H1 (cell line): ENCODE results near the gene MDH1. TPM values are rescaled to one million over a fixed set of nuclear protein-coding genes. Genes with fewer than 3 reads are reported as not detected.

ENCODE experiments used
- CTCF ChIA-PET: fragments of 300-600 bp; sonication (Branson Sonifier 250); formaldehyde crosslinking; loops from one replicate; lab custom pipeline; 2021; ENCODE audit not compliant: partially characterized antibody; lab: Charles Lee
- POLR2A ChIA-PET: fragments of 300-600 bp; sonication (Branson Sonifier 250); formaldehyde crosslinking; loops from one replicate; lab custom pipeline; 2021; ENCODE audit warnings: inconsistent platforms; ENCODE audit not compliant: partially characterized antibody; lab: Charles Lee
- DNase-seq, 2 experiments: peaks; one replicate each; pipeline versions ENCODE4 v3.0.0 to v3.0.0-alpha.2; 2010 to 2022; ENCODE audit warnings: low spot score in 2 of 2, low read depth in 1 of 2, mixed read lengths in 1 of 2
- FAIRE-seq: peaks from 2 replicates; lab custom pipeline; 2011; peaks lifted over from hg19 to GRCh38; lab: Jason Lieb, UNC
- H2AFZ ChIP-seq: 2 replicates; pipeline ENCODE4 v1.8.1; 2012; ENCODE audit warnings: low read length, inconsistent platforms
- H2AK5ac ChIP-seq: 2 replicates; pipeline ENCODE4 v1.6.1; 2013; ENCODE audit warnings: low read depth, low read length
- H2BK120ac ChIP-seq: replicated peaks from 2 replicates; pipeline ENCODE3; 2013; ENCODE audit warnings: low read depth, low read length, inconsistent platforms
- H2BK12ac ChIP-seq: 2 replicates; pipeline ENCODE4 v1.6.1; 2013; ENCODE audit warnings: low read depth, low read length
- H2BK15ac ChIP-seq: 2 replicates; pipeline ENCODE4 v1.6.1; 2013; ENCODE audit warnings: low read length
- H2BK20ac ChIP-seq: 2 replicates; pipeline ENCODE4 v1.6.1; 2013; ENCODE audit warnings: low read length
- H2BK5ac ChIP-seq: 2 replicates; pipeline ENCODE4 v1.6.1; 2013; ENCODE audit warnings: low read depth, low read length
- H3K14ac ChIP-seq: 2 replicates; pipeline ENCODE4 v1.6.1; 2013; ENCODE audit warnings: inconsistent platforms; ENCODE audit not compliant: insufficient read length
- H3K18ac ChIP-seq: 2 replicates; pipeline ENCODE4 v1.6.1; 2013; ENCODE audit warnings: low read length; ENCODE audit errors: extremely low read depth
- H3K23ac ChIP-seq: 2 replicates; pipeline ENCODE4 v1.6.1; 2013; ENCODE audit warnings: inconsistent platforms; ENCODE audit not compliant: insufficient read length
- H3K23me2 ChIP-seq: 2 replicates; pipeline ENCODE4 v1.6.1; 2013; ENCODE audit warnings: low read depth, low read length
- H3K27ac ChIP-seq: 2 replicates; pipeline ENCODE4 v1.6.1; 2011; ENCODE audit warnings: low read depth, low read length, inconsistent platforms
- H3K27me3 ChIP-seq, 4 experiments: replicated peaks in 1 of 4; 1 replicate in 1 of 4; 2 replicates in 3 of 4; pipeline versions ENCODE4 v1.6.1 to v1.8.1; 2011 to 2013; ENCODE audit warnings: low read length in 3 of 4, mild to moderate bottlenecking in 3 of 4, inconsistent platforms in 2 of 4, mixed read lengths in 2 of 4, moderate library complexity in 1 of 4; ENCODE audit not compliant: control insufficient read depth in 3 of 4, insufficient read depth in 3 of 4; ENCODE audit errors: extremely low read depth in 1 of 4
- H3K36me3 ChIP-seq, 4 experiments: 2 replicates each; pipeline versions ENCODE4 v1.6.1 to v1.8.1; 2011 to 2013; ENCODE audit warnings: mild to moderate bottlenecking in 4 of 4, low read length in 3 of 4, moderate library complexity in 2 of 4, control low read depth in 1 of 4, inconsistent platforms in 1 of 4; ENCODE audit not compliant: insufficient read depth in 4 of 4, control insufficient read depth in 2 of 4
- H3K4ac ChIP-seq: replicated peaks from 2 replicates; pipeline ENCODE3; 2013; ENCODE audit warnings: low read length, low read depth, mixed read lengths, inconsistent platforms; ENCODE audit not compliant: insufficient read length
- H3K4me1 ChIP-seq, 4 experiments: replicated peaks in 1 of 4; 1 replicate in 1 of 4; 2 replicates in 3 of 4; pipeline versions ENCODE4 v1.6.1 to v1.8.1; 2011 to 2013; ENCODE audit warnings: low read length in 3 of 4, inconsistent platforms in 2 of 4, mixed read lengths in 1 of 4; ENCODE audit not compliant: insufficient read depth in 4 of 4, control insufficient read depth in 3 of 4
- H3K4me2 ChIP-seq, 2 experiments: 2 replicates each; pipeline versions ENCODE4 v1.6.1 to v1.8.1; 2011 to 2013; ENCODE audit warnings: low read depth in 2 of 2, low read length in 2 of 2, control low read depth in 1 of 2, inconsistent platforms in 1 of 2, mild to moderate bottlenecking in 1 of 2; ENCODE audit not compliant: insufficient read depth in 1 of 2
- H3K4me3 ChIP-seq, 4 experiments: fragments of 200-600, 300-600 bp in 1 of 4; sonication (generic), shearing (Covaris generic), sonication (Bioruptor Twin) in 1 of 4; 2 replicates each; pipeline versions ENCODE4 v1.5.1 to v1.8.1; 2011 to 2016; ENCODE audit warnings: low read length in 4 of 4, low read depth in 3 of 4, control low read depth in 2 of 4, inconsistent platforms in 2 of 4, mild to moderate bottlenecking in 2 of 4, mixed read lengths in 1 of 4, moderate library complexity in 1 of 4; ENCODE audit not compliant: insufficient read depth in 2 of 4; ENCODE audit errors: extremely low read depth in 1 of 4
- H3K56ac ChIP-seq: replicated peaks from 2 replicates; pipeline ENCODE3; 2013; ENCODE audit warnings: low read depth, mild to moderate bottlenecking, mixed read lengths, low read length, inconsistent platforms; ENCODE audit not compliant: insufficient read length
- H3K79me1 ChIP-seq: 2 replicates; pipeline ENCODE4 v1.6.1; 2013; ENCODE audit warnings: low read depth, low read length, control low read depth
- H3K79me2 ChIP-seq, 2 experiments: 2 replicates each; pipeline versions ENCODE4 v1.6.1 to v1.8.1; 2012 to 2013; ENCODE audit warnings: low read length in 2 of 2, mild to moderate bottlenecking in 2 of 2, inconsistent platforms in 1 of 2; ENCODE audit not compliant: insufficient read depth in 2 of 2, control insufficient read depth in 1 of 2
- H3K9ac ChIP-seq, 4 experiments: replicated peaks in 1 of 4; 1 replicate in 1 of 4; 2 replicates in 3 of 4; pipeline versions ENCODE4 v1.6.1 to v1.8.1; 2011 to 2013; ENCODE audit warnings: low read depth in 3 of 4, low read length in 3 of 4, control low read depth in 2 of 4, mild to moderate bottlenecking in 2 of 4, moderate library complexity in 2 of 4, inconsistent platforms in 1 of 4; ENCODE audit errors: extremely low read depth in 1 of 4
- H3K9me3 ChIP-seq, 2 experiments: 2 replicates each; pipeline versions ENCODE4 v1.6.1 to v1.8.1; 2012 to 2013; ENCODE audit warnings: mild to moderate bottlenecking in 2 of 2, moderate library complexity in 2 of 2, control low read depth in 1 of 2, inconsistent platforms in 1 of 2, low read depth in 1 of 2, low read length in 1 of 2, mixed read lengths in 1 of 2; ENCODE audit not compliant: insufficient read depth in 2 of 2
- H4K20me1 ChIP-seq, 2 experiments: replicated peaks in 1 of 2; 2 replicates each; pipeline versions ENCODE3 to v1.8.1; 2011 to 2013; ENCODE audit warnings: inconsistent platforms in 2 of 2, low read length in 2 of 2, mild to moderate bottlenecking in 1 of 2; ENCODE audit not compliant: insufficient read depth in 2 of 2, control insufficient read depth in 1 of 2
- H4K5ac ChIP-seq: 2 replicates; pipeline ENCODE4 v1.6.1; 2013; ENCODE audit warnings: low read length, low read depth, mixed read lengths, inconsistent platforms; ENCODE audit not compliant: insufficient read length
- H4K8ac ChIP-seq: 2 replicates; pipeline ENCODE4 v1.8.0; 2013; ENCODE audit warnings: mild to moderate bottlenecking, moderate library complexity, low read length, inconsistent platforms; ENCODE audit not compliant: insufficient read depth; ENCODE audit errors: extremely low read depth
- H4K91ac ChIP-seq: replicated peaks from 2 replicates; pipeline ENCODE3; 2013; ENCODE audit warnings: low read length, mixed read lengths, inconsistent platforms; ENCODE audit not compliant: insufficient read length
- GTF2F1 ChIP-seq: IDR thresholded peaks from 2 replicates; pipeline ENCODE4 v1.6.1; 2012; ENCODE audit warnings: low read depth, low read length, improper control_type of control experiment, borderline replicate concordance
- KDM5A ChIP-seq: fragments of 200-600 bp; IDR thresholded peaks from 2 replicates; pipeline ENCODE4 v1.7.1; 2012; ENCODE audit warnings: mild to moderate bottlenecking, low read length, inconsistent platforms, mixed read lengths
- SUZ12 ChIP-seq: fragments of 200-600 bp; sonication (generic); IDR thresholded peaks from 2 replicates; pipeline ENCODE4 v1.6.1; 2012; ENCODE audit warnings: mild to moderate bottlenecking, inconsistent platforms, low read length, moderate library complexity, mixed read lengths
- WGBS, 2 experiments: shearing (Covaris generic) in 1 of 2; methylation state at CpG; one replicate each; pipeline versions ENCODE4 v1.1.6 to v1.1.7; 2013 to 2015; ENCODE audit warnings: low lambda C conversion rate in 2 of 2, mixed read lengths in 2 of 2, inconsistent platforms in 1 of 2, low coverage in 1 of 2, missing lambda C conversion rate in 1 of 2; ENCODE audit not compliant: insufficient replicate concordance in 2 of 2, insufficient coverage in 1 of 2, insufficient read length in 1 of 2; ENCODE audit errors: extremely low coverage in 1 of 2, missing lambda C conversion rate in 1 of 2; 5-methylcytosine and 5-hydroxymethylcytosine counted together
- polyA plus RNA-seq, 7 experiments: library from polyadenylated mRNA; depleted of rRNA in 3 of 7; stranded (reverse) in 5 of 7; unstranded in 2 of 7; fragments of >200 nt in 5 of 7; fragments of 200-250 nt in 2 of 7; gene quantifications; 1 replicate in 5 of 7; 2 replicates in 1 of 7; 4 replicates in 1 of 7; pipeline versions ENCODE4 v1.2.1 to v1.2.3, GENCODE V29; 2011 to 2013; ENCODE audit warnings: missing spikeins in 2 of 7, mixed read lengths in 2 of 7
- total RNA-seq: library from RNA; stranded (reverse); fragmentation: NEBNext Ultra II Directional; extraction: Animal tissue kit (Norgen Biotek cat#: 25700); gene quantifications from 2 replicates; pipeline ENCODE4 v1.2.1, GENCODE V29; 2021

Gene MDH1
- total and polyA plus RNA-seq, 2 of the 8 experiments (the other 6 are each of a cell fraction or from before 2014, with no cell fraction given), result 353 to 376 TPM

GRCh38 chr2:63631501-63631900, 42.7 kb downstream of the MDH1 start:
- ChIA-PET POLR2A (no interaction called here), CTCF (interaction anchor here (0.6 to 0.8 kb wide), 3 partner anchors 9 to 1780 kb away, joined by 3 to 4 read pairs (median 3); no protein-coding TSS in a partner anchor)
- H3K79me2 ChIP-seq, result no peaks in the 10 kb centered on the region
- no peak for TF ChIP-seq GTF2F1
- TF ChIP-seq SUZ12, result no peak
- TF ChIP-seq KDM5A, result no peak

More at GRCh38 chr2:63631501-63631900, 42.7 kb downstream of the MDH1 start:
- no peaks in the 10 kb centered on the region for H3K27me3 ChIP-seq
- no peak overlapping the region for H3K4ac ChIP-seq
- FAIRE-seq (no peak), DNase-seq (no peak)
- no peak overlapping the region for H3K14ac ChIP-seq
- H2BK5ac ChIP-seq, result no peak overlapping the region
- H2BK20ac ChIP-seq, result no peak overlapping the region
- no peak overlapping the region for H2BK120ac ChIP-seq
- 0 out of 8 replicates have a peak, but pooled peaks cover 0 to 3% (median 0%) of the 10 kb centered on the region in 4 experiments for H3K36me3 ChIP-seq
- no peak overlapping the region for H2AFZ ChIP-seq
- WGBS, 2 experiments, result 96% methylated on average over 1 of the region's 1 CpG; no CpG with 5 or more reads in 1 of the 2 experiments
- H3K79me1 ChIP-seq, result no peaks in the 10 kb centered on the region
- H4K8ac ChIP-seq, result no peak overlapping the region
- no peak overlapping the region for H3K56ac ChIP-seq
- H4K20me1 ChIP-seq, result no peaks in the 10 kb centered on the region
- peaks cover 10 to 13% of the 10 kb centered on the region in 2 experiments for H3K9me3 ChIP-seq
- H2AK5ac ChIP-seq, result no peak overlapping the region
- no peak overlapping the region for H2BK15ac ChIP-seq
- no peak overlapping the region for H3K4me2 ChIP-seq
- no peak overlapping the region for H4K91ac ChIP-seq
- H3K18ac ChIP-seq, result no peak overlapping the region
- H2BK12ac ChIP-seq, result no peak overlapping the region
- H3K23me2 ChIP-seq, result no peaks in the 10 kb centered on the region
- no peak overlapping the region for H3K27ac ChIP-seq
- no peak overlapping the region for H3K4me3 ChIP-seq
- H3K9ac ChIP-seq, result no peak overlapping the region
- no peak overlapping the region for H3K23ac ChIP-seq
- no peak overlapping the region for H4K5ac ChIP-seq
- H3K4me1 ChIP-seq, result no peaks in the 10 kb centered on the region
